Measurements from ENCODE around the gene UHRF2.

Gene UHRF2

DNA sequence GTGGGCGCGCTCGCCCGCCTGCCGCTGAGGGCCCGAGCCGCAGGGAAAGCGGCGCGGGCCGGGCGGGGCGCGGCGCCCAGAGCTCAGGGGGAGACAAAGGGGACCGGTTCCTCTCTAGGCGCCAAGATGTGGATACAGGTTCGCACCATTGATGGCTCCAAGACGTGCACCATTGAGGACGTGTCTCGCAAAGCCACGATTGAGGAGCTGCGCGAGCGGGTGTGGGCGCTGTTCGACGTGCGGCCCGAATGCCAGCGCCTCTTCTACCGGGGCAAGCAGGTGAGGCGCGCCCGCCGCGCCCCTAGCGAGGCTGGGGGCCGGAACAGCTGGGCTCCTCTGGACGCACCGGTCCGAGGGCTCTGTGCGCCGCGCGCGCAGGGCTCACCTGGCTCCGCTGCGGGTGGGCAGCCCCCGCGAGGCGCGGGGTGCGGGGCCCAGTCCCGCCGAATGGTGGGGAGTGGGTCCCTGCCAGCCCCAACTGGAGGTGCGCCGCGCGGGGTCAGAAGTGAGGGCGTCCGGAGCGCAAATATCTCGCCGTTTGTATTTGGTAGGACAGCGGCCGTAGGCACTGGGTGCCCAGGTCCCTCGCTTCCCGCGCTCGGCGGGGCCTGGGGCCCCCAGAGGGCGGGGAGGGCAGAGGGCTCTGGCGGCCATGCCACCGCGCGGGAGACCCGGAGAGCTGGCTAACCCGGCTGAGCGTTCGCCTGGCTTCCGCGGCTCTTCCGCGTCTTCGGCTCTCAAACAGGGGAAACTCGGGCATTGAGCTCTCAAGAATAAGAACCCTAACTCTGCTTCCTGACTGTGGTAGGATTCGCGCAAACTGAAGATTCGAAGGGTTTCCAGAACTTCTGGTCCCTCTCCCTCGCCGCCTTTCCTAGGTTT lies 607 bp downstream of the UHRF2 start:
- Histone ChIP-seq H3K4me1 (ENCODE audit: insufficient read depth, low read length, poor library complexity, severe bottlenecking) (peaks cover 34% of the 10 kb centered on the region), H3F3A (ENCODE audit: low read depth) (no peaks in the 10 kb centered on the region), H3K36me3 (ENCODE audit: insufficient read depth, low read length) (no peaks in the 10 kb centered on the region), H2AFZ (ENCODE audit: low read length) (peak overlapping the region; percentile 80), H3K9me3 (ENCODE audit: insufficient read depth, low read depth, low read length) (no peaks in the 10 kb centered on the region), H3K4me3 (ENCODE audit: low read length, poor library complexity, severe bottlenecking) (peak overlapping the region; percentile 87), H3K27me3 (ENCODE audit: insufficient read depth, low read length, poor library complexity, severe bottlenecking) (peaks cover 15% of the 10 kb centered on the region), H3K9me2 (replicated peaks; ENCODE audit: low read depth, low read length) (no peaks in the 10 kb centered on the region), H3K79me2 (ENCODE audit: insufficient read depth, low read length) (peaks cover 55% of the 10 kb centered on the region), H4K20me1 (ENCODE audit: insufficient read depth, low read length, poor library complexity, severe bottlenecking) (peaks cover 51% of the 10 kb centered on the region), H3K4me2 (ENCODE audit: low read depth, low read length, poor library complexity, severe bottlenecking) (peak overlapping the region; percentile 90), H3K9ac (ENCODE audit: low read depth, low read length, poor library complexity, severe bottlenecking) (peak overlapping the region; percentile 97)
- TF ChIP-seq, protein P1, sequence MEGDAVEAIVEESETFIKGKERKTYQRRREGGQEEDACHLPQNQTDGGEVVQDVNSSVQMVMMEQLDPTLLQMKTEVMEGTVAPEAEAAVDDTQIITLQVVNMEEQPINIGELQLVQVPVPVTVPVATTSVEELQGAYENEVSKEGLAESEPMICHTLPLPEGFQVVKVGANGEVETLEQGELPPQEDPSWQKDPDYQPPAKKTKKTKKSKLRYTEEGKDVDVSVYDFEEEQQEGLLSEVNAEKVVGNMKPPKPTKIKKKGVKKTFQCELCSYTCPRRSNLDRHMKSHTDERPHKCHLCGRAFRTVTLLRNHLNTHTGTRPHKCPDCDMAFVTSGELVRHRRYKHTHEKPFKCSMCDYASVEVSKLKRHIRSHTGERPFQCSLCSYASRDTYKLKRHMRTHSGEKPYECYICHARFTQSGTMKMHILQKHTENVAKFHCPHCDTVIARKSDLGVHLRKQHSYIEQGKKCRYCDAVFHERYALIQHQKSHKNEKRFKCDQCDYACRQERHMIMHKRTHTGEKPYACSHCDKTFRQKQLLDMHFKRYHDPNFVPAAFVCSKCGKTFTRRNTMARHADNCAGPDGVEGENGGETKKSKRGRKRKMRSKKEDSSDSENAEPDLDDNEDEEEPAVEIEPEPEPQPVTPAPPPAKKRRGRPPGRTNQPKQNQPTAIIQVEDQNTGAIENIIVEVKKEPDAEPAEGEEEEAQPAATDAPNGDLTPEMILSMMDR (conservative IDR thresholded peaks at IDR 0.05; ENCODE audit: low read length), result no peak
- TF ChIP-seq EZH2phosphoT487 (IDR thresholded peaks at IDR 0.05; ENCODE audit: borderline replicate concordance), result no peak

DNA sequence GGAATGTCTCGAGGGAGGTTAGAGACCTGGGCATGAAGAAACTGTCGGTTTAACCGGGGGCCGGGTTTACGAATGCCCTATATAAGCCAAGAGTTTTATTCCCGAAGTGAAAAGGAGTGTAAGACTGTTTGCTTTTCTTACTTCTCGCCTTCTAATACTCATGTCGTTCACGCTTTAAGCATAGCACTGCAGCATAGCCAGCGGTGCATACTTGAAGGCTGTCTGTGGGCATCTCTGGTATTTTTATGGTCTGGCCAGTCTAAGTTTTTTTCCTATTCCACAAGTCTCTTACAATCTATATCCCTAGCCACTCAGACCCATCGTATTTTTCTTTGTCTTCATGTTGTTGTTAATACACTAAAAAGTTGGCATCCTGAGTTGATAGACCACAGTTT lies 1.2 kb downstream of the UHRF2 start:
- peak overlapping the region; percentile 97 for H3K9ac ChIP-seq (ENCODE audit: low read depth, low read length, poor library complexity, severe bottlenecking)
- H3K9me3 ChIP-seq (ENCODE audit: insufficient read depth, low read depth, low read length), result no peaks in the 10 kb centered on the region
- H4K20me1 ChIP-seq (ENCODE audit: insufficient read depth, low read length, poor library complexity, severe bottlenecking), result peaks cover 57% of the 10 kb centered on the region
- peaks cover 61% of the 10 kb centered on the region for H3K79me2 ChIP-seq (ENCODE audit: insufficient read depth, low read length)
- H3K9me2 ChIP-seq (replicated peaks; ENCODE audit: low read depth, low read length), result no peaks in the 10 kb centered on the region
- H3F3A ChIP-seq (ENCODE audit: low read depth), result no peaks in the 10 kb centered on the region
- H3K4me3 ChIP-seq (ENCODE audit: low read length, poor library complexity, severe bottlenecking), result peak overlapping the region; percentile 87
- peaks cover 41% of the 10 kb centered on the region for H3K4me1 ChIP-seq (ENCODE audit: insufficient read depth, low read length, poor library complexity, severe bottlenecking)
- H3K27me3 ChIP-seq (ENCODE audit: insufficient read depth, low read length, poor library complexity, severe bottlenecking), result peaks cover 8% of the 10 kb centered on the region
- no peaks in the 10 kb centered on the region for H3K36me3 ChIP-seq (ENCODE audit: insufficient read depth, low read length)
- H3K4me2 ChIP-seq (ENCODE audit: low read depth, low read length, poor library complexity, severe bottlenecking), result peak overlapping the region; percentile 90
- no peak for TF ChIP-seq EZH2phosphoT487 (IDR thresholded peaks at IDR 0.05; ENCODE audit: borderline replicate concordance)
- TF ChIP-seq, protein P1 (conservative IDR thresholded peaks at IDR 0.05; ENCODE audit: low read length), result no peak
- H2AFZ ChIP-seq (ENCODE audit: low read length), result no peak overlapping the region

DNA sequence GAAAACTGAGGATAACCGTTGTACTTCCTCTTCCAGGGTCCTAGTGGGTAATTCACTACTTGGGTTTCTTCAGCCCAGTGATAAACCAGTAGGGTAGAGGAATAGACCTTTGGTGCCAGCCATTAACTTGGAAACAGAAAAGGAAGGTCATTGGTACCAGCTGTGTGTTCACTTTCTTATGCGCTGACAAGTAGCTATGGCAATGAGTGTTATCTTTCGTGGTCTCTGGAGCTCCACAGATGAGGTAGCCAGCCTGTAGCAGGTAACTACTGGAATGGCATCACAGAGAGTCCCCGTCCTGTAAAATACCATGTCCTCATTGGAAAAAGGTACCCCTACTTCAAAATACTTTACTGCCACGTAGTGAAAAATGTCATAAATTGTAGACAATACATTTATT lies 2.3 kb downstream of the UHRF2 start:
- Histone ChIP-seq H3K9me3 (ENCODE audit: insufficient read depth, low read depth, low read length) (no peaks in the 10 kb centered on the region), H3K79me2 (ENCODE audit: insufficient read depth, low read length) (peaks cover 72% of the 10 kb centered on the region), H3K4me1 (ENCODE audit: insufficient read depth, low read length, poor library complexity, severe bottlenecking) (peaks cover 41% of the 10 kb centered on the region), H3F3A (ENCODE audit: low read depth) (no peaks in the 10 kb centered on the region), H3K9me2 (replicated peaks; ENCODE audit: low read depth, low read length) (no peaks in the 10 kb centered on the region), H3K4me3 (ENCODE audit: low read length, poor library complexity, severe bottlenecking) (peak overlapping the region; percentile 87), H3K36me3 (ENCODE audit: insufficient read depth, low read length) (no peaks in the 10 kb centered on the region), H3K27me3 (ENCODE audit: insufficient read depth, low read length, poor library complexity, severe bottlenecking) (no peaks in the 10 kb centered on the region), H3K9ac (ENCODE audit: low read depth, low read length, poor library complexity, severe bottlenecking) (peak overlapping the region; percentile 97), H4K20me1 (ENCODE audit: insufficient read depth, low read length, poor library complexity, severe bottlenecking) (peaks cover 65% of the 10 kb centered on the region), H2AFZ (ENCODE audit: low read length) (no peak overlapping the region), H3K4me2 (ENCODE audit: low read depth, low read length, poor library complexity, severe bottlenecking) (peak overlapping the region; percentile 90)
- TF ChIP-seq, protein P1 (conservative IDR thresholded peaks at IDR 0.05; ENCODE audit: low read length), result no peak
- TF ChIP-seq EZH2phosphoT487 (IDR thresholded peaks at IDR 0.05; ENCODE audit: borderline replicate concordance), result no peak
